NCI-H1092 (cell line): ENCODE measurements around the gene EIF3CL.
"Not testable (repeated sequence)": the region's sequence is repeated elsewhere in the genome, so short reads cannot be mapped to it uniquely, and the experiment has no call there.

Experiments
- DNase-seq: peaks from one replicate; lab custom pipeline; 2025; lab: John Stamatoyannopoulos, UW

EIF3CL gene

GRCh38 chr16:28363408-28363807 lies 40.2 kb downstream of the EIF3CL start, which contains the start of gene NPIPB6:
Gene NPIPB6 (minus strand): TSS chr16:28363508. CDS start chr16:28362822, 686 bp downstream.
- not testable (repeated sequence) for DNase-seq

GRCh38 chr16:28362600-28362999 lies 41.0 kb downstream of the EIF3CL start:
- DNase-seq = not testable (repeated sequence)

GRCh38 chr16:28338230-28338629 lies 65.4 kb downstream of the EIF3CL start:
- not testable (repeated sequence) for DNase-seq

GRCh38 chr16:28336940-28337710 lies 66.5 kb downstream of the EIF3CL start:
- not testable (repeated sequence) for DNase-seq

GRCh38 chr16:28335678-28336077 lies 68.0 kb downstream of the EIF3CL start:
- not testable (repeated sequence) for DNase-seq

GRCh38 chr16:28332632-28333031 lies 71.0 kb downstream of the EIF3CL start:
- not testable (repeated sequence) for DNase-seq

- DNase-seq = not testable (repeated sequence)
Measured at GRCh38 chr16:28330981-28331380, 72.7 kb downstream of the EIF3CL start.

- not testable (repeated sequence) for DNase-seq
Measured at GRCh38 chr16:28330232-28330631, 73.4 kb downstream of the EIF3CL start.
